ENCODE data around the gene HMG20B.
"Not testable (repeated sequence)": the region's sequence is repeated elsewhere in the genome, so short reads cannot be mapped to it uniquely, and the experiment has no call there.

Gene HMG20B

DNA sequence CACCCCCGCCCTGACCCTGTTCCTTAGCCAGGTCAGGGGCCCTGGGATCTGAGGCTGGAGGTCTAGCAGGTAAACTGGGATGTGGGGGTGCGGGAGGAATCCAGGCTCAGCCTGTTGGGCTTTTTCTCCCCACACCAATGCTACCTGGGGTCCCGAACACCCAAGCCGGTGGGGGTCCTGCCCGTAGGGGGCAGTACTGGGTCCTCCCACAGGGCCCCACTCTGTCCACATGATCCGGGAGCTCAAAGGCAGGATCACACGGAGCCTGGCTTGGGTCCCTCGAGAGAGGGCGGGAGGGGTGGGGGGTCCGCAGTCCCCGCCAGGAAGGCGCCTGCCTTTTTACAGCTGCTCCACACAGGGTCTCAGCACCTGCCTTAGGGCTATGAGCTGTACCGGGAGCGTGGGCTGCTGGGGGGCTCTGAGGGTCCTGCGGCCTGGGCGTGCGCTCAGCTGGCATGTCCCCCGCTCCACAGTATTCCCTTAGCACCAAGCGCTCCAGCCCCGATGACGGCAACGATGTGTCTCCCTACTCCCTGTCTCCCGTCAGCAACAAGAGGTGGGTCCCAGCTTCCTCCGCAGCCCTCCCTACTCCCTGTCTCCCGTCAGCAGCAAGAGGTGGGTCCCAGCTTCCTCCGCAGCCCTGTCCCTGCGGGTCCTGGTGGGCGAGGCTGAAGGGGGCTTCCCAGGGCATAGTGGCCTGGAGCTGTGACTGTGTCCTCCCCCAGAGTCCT lies 46.1 kb upstream of the HMG20B start:
- H3K9ac ChIP-seq = no peak overlapping the region
- no peak overlapping the region for H3K27ac ChIP-seq
- no peaks in the 10 kb centered on the region for H3K36me3 ChIP-seq (ENCODE audit: insufficient read depth)
- H4K20me1 ChIP-seq (ENCODE audit: insufficient read depth) = no peaks in the 10 kb centered on the region
- TF ChIP-seq, protein P1, sequence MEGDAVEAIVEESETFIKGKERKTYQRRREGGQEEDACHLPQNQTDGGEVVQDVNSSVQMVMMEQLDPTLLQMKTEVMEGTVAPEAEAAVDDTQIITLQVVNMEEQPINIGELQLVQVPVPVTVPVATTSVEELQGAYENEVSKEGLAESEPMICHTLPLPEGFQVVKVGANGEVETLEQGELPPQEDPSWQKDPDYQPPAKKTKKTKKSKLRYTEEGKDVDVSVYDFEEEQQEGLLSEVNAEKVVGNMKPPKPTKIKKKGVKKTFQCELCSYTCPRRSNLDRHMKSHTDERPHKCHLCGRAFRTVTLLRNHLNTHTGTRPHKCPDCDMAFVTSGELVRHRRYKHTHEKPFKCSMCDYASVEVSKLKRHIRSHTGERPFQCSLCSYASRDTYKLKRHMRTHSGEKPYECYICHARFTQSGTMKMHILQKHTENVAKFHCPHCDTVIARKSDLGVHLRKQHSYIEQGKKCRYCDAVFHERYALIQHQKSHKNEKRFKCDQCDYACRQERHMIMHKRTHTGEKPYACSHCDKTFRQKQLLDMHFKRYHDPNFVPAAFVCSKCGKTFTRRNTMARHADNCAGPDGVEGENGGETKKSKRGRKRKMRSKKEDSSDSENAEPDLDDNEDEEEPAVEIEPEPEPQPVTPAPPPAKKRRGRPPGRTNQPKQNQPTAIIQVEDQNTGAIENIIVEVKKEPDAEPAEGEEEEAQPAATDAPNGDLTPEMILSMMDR (conservative IDR thresholded peaks at IDR 0.05; ENCODE audit: low read depth, low read length) = peak; percentile 32; the same call in 1 of the 2 replicates
- H3K27me3 ChIP-seq (ENCODE audit: insufficient read depth, low read depth) = no peaks in the 10 kb centered on the region
- H3K79me2 ChIP-seq (ENCODE audit: insufficient read depth, low read depth) = no peaks in the 10 kb centered on the region
- no peak overlapping the region for H3K4me3 ChIP-seq (IDR thresholded peaks at IDR 0.05; ENCODE audit: insufficient read depth, low read depth, low read length)
- H3K4me1 ChIP-seq (ENCODE audit: low read depth, poor library complexity, severe bottlenecking) = no peaks in the 10 kb centered on the region
- H2AFZ ChIP-seq (ENCODE audit: low read depth) = no peak overlapping the region
- no peak overlapping the region for H3K4me2 ChIP-seq

DNA sequence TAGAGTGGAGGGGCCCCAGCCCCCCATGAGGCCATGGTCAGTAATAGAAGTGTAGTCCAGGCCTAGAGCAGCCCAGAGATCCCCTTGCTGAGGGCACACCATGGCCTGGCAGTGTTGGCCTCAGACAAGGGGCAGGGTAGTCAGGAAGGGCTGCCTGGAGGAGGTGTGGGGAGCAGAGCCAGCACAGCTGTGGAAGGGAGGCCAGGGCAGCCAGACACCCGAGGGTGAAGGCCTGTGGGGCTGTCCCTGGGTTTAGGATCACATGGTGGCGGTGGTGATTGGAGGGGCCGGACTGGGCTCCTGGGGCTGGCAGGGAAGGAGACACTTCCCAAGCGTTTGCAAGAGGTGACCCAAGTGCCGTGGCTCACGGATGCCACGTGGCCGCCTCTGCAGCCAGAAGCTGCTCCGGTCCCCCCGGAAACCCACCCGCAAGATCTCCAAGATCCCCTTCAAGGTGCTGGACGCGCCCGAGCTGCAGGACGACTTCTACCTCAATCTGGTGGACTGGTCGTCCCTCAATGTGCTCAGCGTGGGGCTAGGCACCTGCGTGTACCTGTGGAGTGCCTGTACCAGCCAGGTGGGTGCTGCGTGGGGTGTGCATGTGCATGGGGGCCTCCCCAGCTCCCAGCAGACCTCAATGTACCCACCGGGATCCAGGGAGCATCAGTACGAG lies 45.4 kb upstream of the HMG20B start:
- Histone ChIP-seq H3K4me1 (ENCODE audit: low read depth, poor library complexity, severe bottlenecking) (no peaks in the 10 kb centered on the region), H3K4me2 (no peak overlapping the region), H3K36me3 (ENCODE audit: insufficient read depth) (no peaks in the 10 kb centered on the region), H3K27ac (no peak overlapping the region), H3K27me3 (ENCODE audit: insufficient read depth, low read depth) (no peaks in the 10 kb centered on the region), H3K79me2 (ENCODE audit: insufficient read depth, low read depth) (no peaks in the 10 kb centered on the region), H3K9ac (no peak overlapping the region), H4K20me1 (ENCODE audit: insufficient read depth) (no peaks in the 10 kb centered on the region), H2AFZ (ENCODE audit: low read depth) (no peak overlapping the region), H3K4me3 (IDR thresholded peaks at IDR 0.05; ENCODE audit: insufficient read depth, low read depth, low read length) (no peak overlapping the region)
- TF ChIP-seq, protein P1 (conservative IDR thresholded peaks at IDR 0.05; ENCODE audit: low read depth, low read length) = no peak

DNA sequence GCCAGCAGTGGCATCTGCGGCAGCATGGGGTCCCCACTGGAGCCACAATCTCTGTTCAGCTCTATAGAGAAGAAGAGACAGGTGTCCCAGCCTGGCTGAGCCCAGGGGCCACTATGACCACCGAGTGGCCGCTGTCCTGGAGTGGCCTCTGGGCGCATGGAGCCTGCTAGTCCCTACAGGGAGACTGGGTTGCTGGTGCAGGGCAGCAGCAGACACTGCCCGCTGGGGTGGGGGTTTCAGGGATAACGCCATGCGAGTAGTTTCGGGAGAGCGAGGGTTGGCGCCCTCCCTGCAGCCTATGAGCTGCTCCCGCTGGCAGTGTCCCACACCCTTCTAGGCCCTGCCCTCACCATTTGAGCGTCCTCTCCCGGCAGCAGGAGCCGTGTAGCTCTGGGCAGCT lies 44.7 kb upstream of the HMG20B start:
- Histone ChIP-seq H3K36me3 (ENCODE audit: insufficient read depth) (no peaks in the 10 kb centered on the region), H3K27me3 (ENCODE audit: insufficient read depth, low read depth) (no peaks in the 10 kb centered on the region), H4K20me1 (ENCODE audit: insufficient read depth) (no peaks in the 10 kb centered on the region), H3K27ac (no peak overlapping the region), H3K4me2 (no peak overlapping the region), H2AFZ (ENCODE audit: low read depth) (no peak overlapping the region), H3K9ac (no peak overlapping the region), H3K4me1 (ENCODE audit: low read depth, poor library complexity, severe bottlenecking) (no peaks in the 10 kb centered on the region), H3K79me2 (ENCODE audit: insufficient read depth, low read depth) (no peaks in the 10 kb centered on the region), H3K4me3 (IDR thresholded peaks at IDR 0.05; ENCODE audit: insufficient read depth, low read depth, low read length) (no peak overlapping the region)
- TF ChIP-seq, protein P1 (conservative IDR thresholded peaks at IDR 0.05; ENCODE audit: low read depth, low read length) = no peak

DNA sequence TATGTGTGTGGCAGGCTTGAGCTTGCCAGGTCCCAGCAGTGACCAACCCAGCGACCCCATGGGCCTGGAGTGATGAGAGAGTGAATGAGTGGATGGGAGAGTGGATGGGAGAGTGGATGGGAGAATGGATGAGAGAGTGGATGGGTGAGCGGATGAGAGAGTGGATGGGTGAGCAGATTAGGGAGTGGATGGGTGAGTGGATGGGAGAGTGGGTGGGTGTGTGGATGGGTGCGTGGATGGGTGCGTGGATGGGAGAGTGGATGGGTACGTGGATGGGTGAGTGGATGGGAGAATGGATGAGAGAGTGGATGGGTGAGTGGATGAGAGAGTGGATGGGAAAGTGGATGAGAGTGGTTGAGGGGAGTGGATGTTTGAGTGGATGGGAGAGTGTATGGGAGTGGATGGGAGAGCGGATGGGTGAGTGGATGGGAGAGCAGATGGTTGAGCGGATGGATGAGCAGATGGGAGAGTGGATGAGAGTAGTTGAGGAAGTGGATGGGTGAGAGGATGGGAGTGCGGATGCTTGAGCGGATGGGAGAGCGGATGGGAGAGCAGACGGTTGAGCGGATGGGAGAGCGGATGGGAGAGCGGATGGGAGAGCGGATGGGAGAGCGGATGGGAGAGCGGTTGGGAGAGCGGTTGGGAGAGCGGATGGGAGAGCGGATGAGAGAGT lies 44.1 kb upstream of the HMG20B start:
- Histone ChIP-seq H3K9ac (no peak overlapping the region), H3K4me3 (IDR thresholded peaks at IDR 0.05; ENCODE audit: insufficient read depth, low read depth, low read length) (no peak overlapping the region), H3K4me1 (ENCODE audit: low read depth, poor library complexity, severe bottlenecking) (no peaks in the 10 kb centered on the region), H3K4me2 (no peak overlapping the region), H3K27ac (no peak overlapping the region), H2AFZ (ENCODE audit: low read depth) (no peak overlapping the region), H3K36me3 (ENCODE audit: insufficient read depth) (no peaks in the 10 kb centered on the region), H4K20me1 (ENCODE audit: insufficient read depth) (no peaks in the 10 kb centered on the region), H3K79me2 (ENCODE audit: insufficient read depth, low read depth) (no peaks in the 10 kb centered on the region), H3K27me3 (ENCODE audit: insufficient read depth, low read depth) (no peaks in the 10 kb centered on the region)
- TF ChIP-seq, protein P1 (conservative IDR thresholded peaks at IDR 0.05; ENCODE audit: low read depth, low read length) = no peak

DNA sequence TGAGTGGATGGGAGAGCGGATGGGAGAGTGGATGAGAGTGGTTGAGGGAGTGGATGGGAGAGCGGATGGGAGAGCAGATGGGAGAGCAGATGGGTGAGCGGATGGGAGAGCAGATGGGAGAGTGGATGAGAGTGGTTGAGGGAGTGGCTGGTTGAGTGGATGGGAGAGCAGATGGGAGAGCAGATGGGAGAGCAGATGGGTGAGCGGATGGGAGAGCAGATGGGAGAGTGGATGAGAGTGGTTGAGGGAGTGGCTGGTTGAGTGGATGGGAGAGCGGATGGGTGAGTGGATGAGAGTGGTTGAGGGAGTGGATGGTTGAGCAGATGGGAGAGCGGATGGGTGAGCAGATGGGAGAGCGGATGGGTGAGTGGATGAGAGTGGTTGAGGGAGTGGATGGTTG lies 43.4 kb upstream of the HMG20B start:
- H3K4me1 ChIP-seq (ENCODE audit: low read depth, poor library complexity, severe bottlenecking); H4K20me1 ChIP-seq (ENCODE audit: insufficient read depth); H3K27ac ChIP-seq; H3K4me3 ChIP-seq (IDR thresholded peaks at IDR 0.05; ENCODE audit: insufficient read depth, low read depth, low read length); H3K4me2 ChIP-seq; H3K79me2 ChIP-seq (ENCODE audit: insufficient read depth, low read depth); H3K27me3 ChIP-seq (ENCODE audit: insufficient read depth, low read depth); H3K36me3 ChIP-seq (ENCODE audit: insufficient read depth); H2AFZ ChIP-seq (ENCODE audit: low read depth); H3K9ac ChIP-seq: not testable (repeated sequence)

Measured in KMS-11 (cell line).